ENCODE measurements around the gene DLGAP5.
A peak's percentile ranks its signal among the peaks of the same experiment; 100 is the strongest.

DLGAP5 gene

DNA sequence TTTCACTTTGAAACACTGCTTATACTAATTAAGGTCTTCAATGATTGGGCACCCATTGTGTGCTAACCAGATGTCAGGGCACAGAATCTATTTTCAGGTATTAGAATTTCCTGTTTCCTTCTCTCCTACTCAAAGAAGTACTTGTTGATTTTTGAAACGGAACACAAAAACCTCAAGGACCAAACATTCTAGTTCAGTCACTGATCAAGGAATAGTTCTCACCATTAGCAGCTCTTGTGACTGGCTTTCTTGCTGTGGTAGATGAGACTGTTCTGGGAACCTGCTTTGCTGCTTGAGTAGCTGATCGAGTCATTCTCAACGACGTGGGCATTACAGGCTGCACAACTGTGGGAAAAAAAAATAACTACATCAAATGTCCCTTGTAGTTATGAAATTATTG, 11.0 kb downstream of the DLGAP5 start:
- no peak for DNase-seq (ENCODE audit: low spot score)

- no peak for DNase-seq (ENCODE audit: low spot score)
Measured at GRCh38 chr14:55180006-55180405, 11.4 kb downstream of the DLGAP5 start.

DNA sequence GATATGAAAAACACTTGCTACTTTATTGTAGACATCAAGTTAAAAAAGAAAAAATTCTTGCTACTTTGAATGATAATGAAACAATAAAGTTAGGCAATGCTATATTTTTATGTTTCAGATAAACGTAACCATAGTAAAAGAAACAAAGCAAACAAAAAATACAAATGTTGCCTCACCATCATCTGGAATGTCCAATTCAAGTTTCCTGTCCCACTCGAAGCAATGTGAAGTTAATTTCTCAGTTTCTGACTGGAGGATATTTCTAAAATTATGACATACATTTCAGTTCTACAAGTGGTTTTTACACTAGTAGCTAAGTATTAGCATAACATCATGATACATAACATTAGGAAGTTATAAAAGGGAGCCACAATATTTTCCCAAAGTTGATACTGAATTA, 20.9 kb downstream of the DLGAP5 start:
- DNase-seq (ENCODE audit: low spot score) = no peak

DNA sequence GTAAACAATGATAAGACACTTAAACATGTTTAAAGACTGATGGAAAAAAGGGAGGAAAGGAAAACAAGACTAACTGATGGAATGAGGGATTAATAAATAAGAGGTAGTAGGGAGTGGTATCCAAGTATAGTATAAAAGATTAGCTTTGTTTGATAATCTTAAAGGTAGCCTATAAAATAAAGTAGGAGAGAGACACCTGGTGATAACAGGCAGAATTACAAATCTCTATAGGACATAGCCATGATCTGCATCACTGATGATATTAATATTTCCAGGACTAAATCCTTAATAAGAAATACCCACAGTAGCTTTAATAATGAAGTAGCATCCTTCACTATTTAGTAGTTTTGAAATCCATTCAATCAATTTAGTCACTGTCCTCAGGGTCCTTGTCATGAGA, 30.4 kb downstream of the DLGAP5 start:
- peak; percentile 26 for DNase-seq (ENCODE audit: low spot score)

DNA sequence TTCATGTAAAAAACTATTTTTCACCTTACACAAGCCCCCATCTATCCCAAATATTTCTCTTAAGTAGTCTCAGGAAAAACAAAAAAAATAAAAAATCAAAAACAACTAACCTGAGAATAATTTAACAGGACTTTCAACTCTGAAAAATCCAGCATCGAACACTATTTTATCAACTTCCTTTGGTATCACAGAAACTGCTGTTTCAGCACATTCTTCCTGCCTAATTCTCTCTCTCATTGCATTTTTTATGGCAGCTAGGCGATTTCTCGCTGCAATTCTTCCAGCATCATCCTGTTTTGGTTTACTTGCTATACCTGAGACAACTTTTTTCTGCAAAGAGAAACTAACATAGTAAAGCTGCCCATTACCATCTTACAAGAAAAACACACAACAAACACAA, 33.0 kb downstream of the DLGAP5 start:
- DNase-seq (ENCODE audit: low spot score) = no peak

- no peak for DNase-seq (ENCODE audit: low spot score)
Measured at GRCh38 chr14:55157080-55157479, 34.3 kb downstream of the DLGAP5 start.

- DNase-seq (ENCODE audit: low spot score) = no peak
Measured at GRCh38 chr14:55153951-55154350, 37.4 kb downstream of the DLGAP5 start.

- DNase-seq (ENCODE audit: low spot score) = no peak
Measured at GRCh38 chr14:55152052-55152753, 39.2 kb downstream of the DLGAP5 start.

DNA sequence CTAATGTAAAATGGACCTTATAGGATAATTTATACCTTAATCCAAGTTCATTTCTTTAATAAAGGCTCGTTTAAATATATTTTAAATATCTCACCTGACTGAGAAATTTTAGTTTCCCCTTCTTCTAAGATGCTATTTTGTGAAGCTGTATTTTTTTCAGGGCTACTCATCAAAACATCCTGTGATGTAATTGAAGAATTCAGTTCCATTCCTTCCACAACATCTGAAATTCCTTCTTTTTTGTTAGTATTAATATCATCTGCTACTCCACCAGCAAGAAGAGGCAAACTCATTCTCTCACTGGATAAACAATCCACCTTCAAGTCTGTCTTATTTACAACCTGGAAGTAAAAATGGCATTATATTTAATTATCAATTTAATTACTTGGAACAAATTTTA, 39.8 kb downstream of the DLGAP5 start:
- no peak for DNase-seq (ENCODE audit: low spot score)

DNA sequence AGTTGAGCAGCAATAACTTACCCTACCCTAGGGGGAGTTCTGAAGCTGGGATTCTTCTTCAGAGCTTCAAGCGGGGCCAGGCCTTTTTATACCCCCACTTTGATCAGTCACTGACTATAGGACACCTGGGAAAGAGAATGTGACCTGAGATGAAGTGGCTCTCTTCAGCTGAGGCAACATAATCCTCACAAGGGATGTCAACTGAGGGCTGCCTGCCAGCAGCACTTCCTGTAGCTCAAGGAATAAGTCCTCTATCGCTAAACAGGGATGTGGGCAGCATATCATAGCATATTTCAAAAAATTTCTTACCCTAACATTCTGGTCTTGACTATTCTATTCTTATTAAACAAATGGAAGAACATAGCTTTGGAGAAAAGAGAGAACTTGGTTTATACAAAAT, 45.0 kb downstream of the DLGAP5 start:
- no peak for DNase-seq (ENCODE audit: low spot score)

- no peak for DNase-seq (ENCODE audit: low spot score)
Measured at GRCh38 chr14:55142466-55142865, 48.9 kb downstream of the DLGAP5 start.

DNA sequence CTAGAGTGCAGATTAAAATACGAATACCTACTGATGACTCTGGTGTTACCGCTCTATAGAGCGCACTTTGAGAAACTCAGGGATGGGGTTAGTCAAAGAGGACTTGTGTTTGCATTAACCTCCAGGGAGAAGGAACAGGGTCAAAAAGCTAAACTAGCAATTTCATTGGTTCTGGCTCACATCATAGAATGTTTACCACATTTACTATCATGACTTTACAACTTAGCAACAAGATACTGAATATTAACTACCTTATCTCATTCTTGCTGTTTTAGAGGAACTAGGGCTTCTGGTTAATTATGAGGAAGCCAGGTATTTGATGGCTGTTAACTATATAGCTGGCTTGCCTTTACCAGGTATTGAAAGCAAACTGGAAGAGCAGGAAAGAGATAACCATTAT, 49.6 kb downstream of the DLGAP5 start:
- no peak for DNase-seq (ENCODE audit: low spot score)

- DNase-seq (ENCODE audit: low spot score) = no peak
Measured at GRCh38 chr14:55139696-55140509, 51.5 kb downstream of the DLGAP5 start.

GRCh38 chr14:55139141-55139540, 52.2 kb downstream of the DLGAP5 start:
- DNase-seq (ENCODE audit: low spot score) = no peak

DNA sequence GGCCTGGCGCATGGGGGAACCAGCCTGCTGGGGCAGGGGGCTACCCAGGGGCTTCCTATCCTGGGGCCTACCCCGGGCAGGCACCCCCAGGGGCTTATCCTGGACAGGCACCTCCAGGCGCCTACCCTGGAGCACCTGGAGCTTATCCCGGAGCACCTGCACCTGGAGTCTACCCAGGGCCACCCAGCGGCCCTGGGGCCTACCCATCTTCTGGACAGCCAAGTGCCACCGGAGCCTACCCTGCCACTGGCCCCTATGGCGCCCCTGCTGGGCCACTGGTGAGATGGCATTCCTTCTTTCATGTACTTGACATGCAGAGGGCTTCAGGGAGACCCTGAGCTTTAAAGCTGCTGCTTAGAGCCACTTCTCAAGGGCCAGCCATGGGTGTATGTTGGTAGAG, 53.3 kb downstream of the DLGAP5 start:
- DNase-seq (ENCODE audit: low spot score) = peak; percentile 5

- DNase-seq (ENCODE audit: low spot score) = no peak
Measured at GRCh38 chr14:55136885-55137786, 54.2 kb downstream of the DLGAP5 start.

DNA sequence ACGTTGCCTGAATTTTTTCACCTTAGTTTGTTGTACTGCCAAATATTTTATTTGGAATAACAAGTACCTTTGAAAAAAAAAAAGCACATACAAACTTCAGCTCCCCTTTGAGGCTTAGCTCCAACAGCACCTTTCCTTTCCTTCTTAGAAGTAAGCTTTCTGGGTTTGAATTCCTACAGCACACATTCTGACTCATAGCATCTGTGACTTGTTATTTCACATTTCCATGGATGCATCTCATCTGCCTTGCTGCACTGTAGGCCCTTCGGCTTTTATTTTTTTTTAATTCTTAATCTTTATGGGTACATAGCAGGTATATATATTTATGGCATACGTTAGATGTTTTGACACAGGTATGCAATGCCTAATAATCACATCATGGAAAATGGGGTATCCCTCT, 55.1 kb downstream of the DLGAP5 start:
- no peak for DNase-seq (ENCODE audit: low spot score)

DNA sequence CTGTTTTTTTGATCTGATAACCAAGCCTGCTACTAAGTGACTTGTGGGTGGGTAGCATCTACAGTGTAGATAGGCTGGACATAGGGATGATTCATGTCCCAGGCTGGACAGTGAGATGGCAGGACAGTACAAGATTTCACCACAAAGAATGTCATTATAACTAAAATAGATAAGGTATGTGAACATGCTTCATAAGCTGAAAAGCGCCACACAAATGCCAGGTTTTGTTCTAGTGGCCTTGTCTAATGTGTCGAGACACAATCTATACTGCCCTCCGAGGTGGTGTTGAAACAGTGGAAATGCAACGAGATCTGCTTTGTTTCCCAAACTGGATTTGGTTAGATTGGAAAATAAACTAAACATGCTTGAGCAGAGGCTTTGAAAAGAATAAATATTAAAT, 58.0 kb downstream of the DLGAP5 start:
- DNase-seq (ENCODE audit: low spot score) = no peak

DNA sequence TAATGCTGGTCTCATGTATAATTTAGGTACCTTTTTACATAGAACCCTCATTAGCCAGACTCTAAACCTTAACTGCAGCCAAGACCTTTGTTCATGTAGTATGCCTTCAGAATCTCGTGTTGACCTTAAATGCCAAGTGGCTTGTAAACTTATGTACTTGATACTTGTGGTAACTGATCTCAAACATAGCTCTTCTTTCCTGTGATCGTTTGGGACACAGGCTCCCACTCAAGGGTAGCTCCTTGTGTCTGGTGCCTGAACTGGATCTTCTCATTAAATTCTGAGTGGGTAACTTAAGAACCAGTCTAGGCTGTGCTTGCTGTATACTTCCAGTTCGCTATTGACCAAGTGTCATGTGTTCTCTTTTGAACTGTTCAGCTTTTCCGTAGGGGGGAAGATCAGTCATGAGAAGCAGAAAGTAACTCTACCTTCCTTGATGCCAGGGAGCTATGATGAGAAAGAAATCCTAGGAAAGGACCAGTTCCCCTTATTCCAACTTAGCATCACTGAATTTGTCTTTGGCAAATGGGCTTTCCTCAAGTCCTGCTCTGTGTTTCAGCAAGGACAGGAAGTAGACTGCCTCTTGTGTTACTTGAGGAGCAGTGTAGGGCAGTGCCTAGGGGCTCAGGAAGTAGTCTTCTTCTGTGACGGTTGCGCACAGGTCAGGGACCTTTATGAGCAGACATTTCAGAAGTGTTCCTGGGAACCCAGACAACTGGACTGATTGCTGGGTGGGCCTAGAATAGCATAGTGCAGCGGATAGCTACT, 59.8 kb downstream of the DLGAP5 start:
- DNase-seq (ENCODE audit: low spot score) = no peak

DNA sequence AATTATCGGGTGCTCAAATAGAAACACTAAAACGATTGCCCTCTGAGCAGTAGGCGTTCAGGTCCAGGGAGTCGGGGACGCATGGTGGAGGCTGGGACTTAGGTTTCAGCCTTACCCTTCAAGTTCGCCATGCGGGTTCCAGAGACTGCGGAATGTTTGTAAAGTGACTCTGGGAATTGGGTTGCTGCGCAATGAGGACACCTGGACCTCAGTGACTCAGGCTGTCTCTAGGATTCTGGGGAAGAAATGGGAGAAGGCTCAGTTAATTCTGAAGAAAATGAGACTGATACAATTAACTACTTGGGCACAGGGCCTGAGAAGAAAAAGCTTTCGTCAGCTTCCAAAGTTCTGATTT, 61.2 kb downstream of the DLGAP5 start:
- no peak for DNase-seq (ENCODE audit: low spot score)

- no peak for DNase-seq (ENCODE audit: low spot score)
Measured at GRCh38 chr14:55129428-55130195, 61.8 kb downstream of the DLGAP5 start.

All from NAMALWA (cell line).